ENCODE data around the gene LAMB1. TPM values are rescaled to one million over a fixed set of nuclear protein-coding genes. Genes with fewer than 3 reads are reported as not detected.

The LAMB1 gene
- total RNA-seq, 1 donor from 2014 or later: 245 TPM

- Histone ChIP-seq H3K27me3 (ENCODE audit: control insufficient read depth, insufficient read depth, low read length) (no peaks in the 10 kb centered on the region), H3K36me3 (ENCODE audit: control insufficient read depth, insufficient read depth, low read length) (peaks cover 16% of the 10 kb centered on the region), H3K4me3 (ENCODE audit: low read depth, low read length) (no peak overlapping the region)
- DNase-seq (ENCODE audit: low read depth): no peak
- no peak for TF ChIP-seq CTCF (IDR thresholded peaks at IDR 0.05; ENCODE audit: insufficient read depth, low read length, poor library complexity, severe bottlenecking)
These were observed 25.9 kb downstream of the LAMB1 start for GRCh38 chr7:107977048-107977447.

- no peak for TF ChIP-seq CTCF (IDR thresholded peaks at IDR 0.05; ENCODE audit: insufficient read depth, low read length, poor library complexity, severe bottlenecking)
- Histone ChIP-seq H3K4me3 (ENCODE audit: low read depth, low read length) (no peak overlapping the region), H3K27me3 (ENCODE audit: control insufficient read depth, insufficient read depth, low read length) (no peaks in the 10 kb centered on the region), H3K36me3 (ENCODE audit: control insufficient read depth, insufficient read depth, low read length) (peaks cover 17% of the 10 kb centered on the region)
- DNase-seq (ENCODE audit: low read depth): no peak
These were observed 26.3 kb downstream of the LAMB1 start for GRCh38 chr7:107976620-107977019.

DNA sequence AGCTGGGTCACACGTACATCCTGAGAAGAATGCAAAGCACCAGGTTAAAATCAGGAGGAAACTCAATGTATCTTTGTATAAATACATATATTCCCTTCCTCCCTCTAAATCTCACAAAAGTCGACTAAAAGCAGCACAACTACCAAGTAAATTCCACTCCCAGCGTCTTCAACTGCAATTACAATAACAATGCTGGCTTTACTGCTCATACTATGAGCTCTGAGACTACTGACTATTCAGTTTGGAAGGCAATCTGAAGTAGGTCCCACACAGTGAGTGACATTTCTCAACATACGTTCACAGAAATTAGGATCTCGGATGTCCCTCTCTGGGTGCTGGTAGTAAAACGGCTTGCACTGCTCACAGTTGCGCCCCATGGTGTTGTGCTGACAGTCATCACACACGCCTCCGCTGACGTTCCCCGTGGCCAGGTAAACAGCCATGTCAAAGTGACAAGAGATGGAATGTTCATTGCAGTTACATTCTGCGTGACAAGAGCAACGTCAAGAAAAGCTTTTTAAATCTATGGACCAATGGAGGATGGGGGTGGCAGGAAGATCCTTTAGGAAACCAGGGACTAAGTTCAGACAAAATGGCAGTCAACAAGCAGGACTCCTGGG lies 27.5 kb downstream of the LAMB1 start:
- TF ChIP-seq CTCF (IDR thresholded peaks at IDR 0.05; ENCODE audit: insufficient read depth, low read length, poor library complexity, severe bottlenecking): no peak
- no peaks in the 10 kb centered on the region for H3K27me3 ChIP-seq (ENCODE audit: control insufficient read depth, insufficient read depth, low read length)
- H3K4me3 ChIP-seq (ENCODE audit: low read depth, low read length): no peak overlapping the region
- no peak for DNase-seq (ENCODE audit: low read depth)
- H3K36me3 ChIP-seq (ENCODE audit: control insufficient read depth, insufficient read depth, low read length): peaks cover 17% of the 10 kb centered on the region

GRCh38 chr7:107973861-107974260 lies 29.1 kb downstream of the LAMB1 start:
- H3K36me3 ChIP-seq (ENCODE audit: control insufficient read depth, insufficient read depth, low read length): peaks cover 14% of the 10 kb centered on the region
- DNase-seq (ENCODE audit: low read depth): no peak

GRCh38 chr7:107972941-107973376 lies 30.0 kb downstream of the LAMB1 start:
- TF ChIP-seq CTCF (IDR thresholded peaks at IDR 0.05; ENCODE audit: insufficient read depth, low read length, poor library complexity, severe bottlenecking): no peak
- no peak for DNase-seq (ENCODE audit: low read depth)
- Histone ChIP-seq H3K27me3 (ENCODE audit: control insufficient read depth, insufficient read depth, low read length) (no peaks in the 10 kb centered on the region), H3K4me3 (ENCODE audit: low read depth, low read length) (no peak overlapping the region), H3K36me3 (ENCODE audit: control insufficient read depth, insufficient read depth, low read length) (peaks cover 13% of the 10 kb centered on the region)

More at GRCh38 chr7:107973861-107974260, 29.1 kb downstream of the LAMB1 start:
- no peak for TF ChIP-seq CTCF (IDR thresholded peaks at IDR 0.05; ENCODE audit: insufficient read depth, low read length, poor library complexity, severe bottlenecking)
- H3K27me3 ChIP-seq (ENCODE audit: control insufficient read depth, insufficient read depth, low read length): no peaks in the 10 kb centered on the region
- no peak overlapping the region for H3K4me3 ChIP-seq (ENCODE audit: low read depth, low read length)

DNA sequence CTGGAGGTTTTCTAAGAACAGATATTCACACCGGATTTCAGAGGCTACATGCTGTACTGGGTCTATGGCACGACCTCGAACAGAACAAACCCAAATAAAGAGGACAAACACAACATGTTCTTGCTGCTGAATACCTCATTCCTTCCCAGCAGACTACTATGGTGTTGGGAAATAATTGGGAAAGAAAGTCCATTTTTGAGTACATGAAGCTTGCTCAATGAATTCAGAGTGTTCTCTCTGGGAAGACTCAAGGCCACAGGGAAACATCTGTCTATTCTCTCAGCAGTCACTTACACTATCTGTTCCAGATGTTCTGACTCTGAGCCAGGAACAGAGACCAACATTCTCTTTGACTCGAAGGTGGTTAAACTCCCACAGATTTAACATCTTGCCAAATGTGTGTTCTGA lies 30.9 kb downstream of the LAMB1 start:
- no peak for DNase-seq (ENCODE audit: low read depth)
- Histone ChIP-seq H3K4me3 (ENCODE audit: low read depth, low read length) (no peak overlapping the region), H3K27me3 (ENCODE audit: control insufficient read depth, insufficient read depth, low read length) (no peaks in the 10 kb centered on the region), H3K36me3 (ENCODE audit: control insufficient read depth, insufficient read depth, low read length) (peaks cover 11% of the 10 kb centered on the region)
- TF ChIP-seq CTCF (IDR thresholded peaks at IDR 0.05; ENCODE audit: insufficient read depth, low read length, poor library complexity, severe bottlenecking): no peak
